Right lobe of liver (tissue), 4 donors: ENCODE data around the gene IVNS1ABP.

Experiments
- POLR2A ChIP-seq: fragments of 450-650 bp; IDR thresholded peaks from one replicate; pipeline ENCODE4 v1.6.1; 2017; ENCODE audit warnings: antibody characterized with exemption, mild to moderate bottlenecking
- TF ChIP-seq, protein P1 (sequence below), 4 donors: fragments of 200-600 bp in 3 of 4; fragments of 450-650 bp in 1 of 4; IDR thresholded peaks; one replicate each; pipeline versions ENCODE4 v1.5.1 to v1.8.0; 2016 to 2022; ENCODE audit warnings: antibody characterized with exemption in 4 of 4, mild to moderate bottlenecking in 2 of 4
- donor health status: DM: no; HTN: no; CAD: no.
- donor health status: DM: no; HTN: no; CAD: no.
- donor health status: DM: no; HTN: yes; CAD: no.

DNA sequence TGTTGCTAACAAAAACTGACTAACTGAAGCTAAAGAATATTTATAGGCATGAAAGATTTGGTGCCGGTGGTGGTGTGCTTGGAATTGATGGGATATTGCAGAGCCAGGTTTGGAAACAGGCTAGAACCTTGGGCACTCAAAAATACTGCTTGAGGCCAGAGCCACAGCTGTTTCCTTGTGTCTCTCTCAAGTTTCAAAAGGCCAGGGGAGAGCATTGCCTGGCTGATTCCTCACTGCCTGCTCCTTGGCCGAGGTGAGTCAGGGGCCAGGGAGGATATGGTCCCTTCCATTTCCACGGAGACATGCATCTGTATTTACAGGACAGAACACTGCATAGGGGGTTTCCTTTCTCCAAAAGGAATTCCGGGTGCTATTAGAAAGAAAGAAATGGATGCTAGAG, 36.1 kb upstream of the IVNS1ABP start:
- TF ChIP-seq, protein P1, sequence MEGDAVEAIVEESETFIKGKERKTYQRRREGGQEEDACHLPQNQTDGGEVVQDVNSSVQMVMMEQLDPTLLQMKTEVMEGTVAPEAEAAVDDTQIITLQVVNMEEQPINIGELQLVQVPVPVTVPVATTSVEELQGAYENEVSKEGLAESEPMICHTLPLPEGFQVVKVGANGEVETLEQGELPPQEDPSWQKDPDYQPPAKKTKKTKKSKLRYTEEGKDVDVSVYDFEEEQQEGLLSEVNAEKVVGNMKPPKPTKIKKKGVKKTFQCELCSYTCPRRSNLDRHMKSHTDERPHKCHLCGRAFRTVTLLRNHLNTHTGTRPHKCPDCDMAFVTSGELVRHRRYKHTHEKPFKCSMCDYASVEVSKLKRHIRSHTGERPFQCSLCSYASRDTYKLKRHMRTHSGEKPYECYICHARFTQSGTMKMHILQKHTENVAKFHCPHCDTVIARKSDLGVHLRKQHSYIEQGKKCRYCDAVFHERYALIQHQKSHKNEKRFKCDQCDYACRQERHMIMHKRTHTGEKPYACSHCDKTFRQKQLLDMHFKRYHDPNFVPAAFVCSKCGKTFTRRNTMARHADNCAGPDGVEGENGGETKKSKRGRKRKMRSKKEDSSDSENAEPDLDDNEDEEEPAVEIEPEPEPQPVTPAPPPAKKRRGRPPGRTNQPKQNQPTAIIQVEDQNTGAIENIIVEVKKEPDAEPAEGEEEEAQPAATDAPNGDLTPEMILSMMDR (IDR thresholded peaks at IDR 0.05), result no peak
- no peak for TF ChIP-seq POLR2A
